ENCODE measurements around the gene SSBP3.
A peak's percentile ranks its signal among the peaks of the same experiment; 100 is the strongest.

SSBP3 gene

GRCh38 chr1:54407404-54408146 is 1.4 kb upstream of the SSBP3 start:
- peak overlapping the region; percentile 90 for H3K27ac ChIP-seq
- peak overlapping the region; percentile 43 for H3K9ac ChIP-seq (ENCODE audit: insufficient read length)
- peak; percentile 95 for DNase-seq (ENCODE audit: low read depth, low spot score)
- TF ChIP-seq FOXP2 (optimal IDR thresholded peaks at IDR 0.05; ENCODE audit: control extremely low read depth, extremely low read length, insufficient read depth) (peak; percentile 88), EZH2 (IDR thresholded peaks at IDR 0.05) (no peak), POLR2AphosphoS5 (IDR thresholded peaks at IDR 0.05; ENCODE audit: borderline replicate concordance, low read depth, low read length) (peak; percentile 63)
- peaks cover 17% of the 10 kb centered on the region for H3K36me3 ChIP-seq (ENCODE audit: insufficient read depth, low read length)
- peak overlapping the region; percentile 86 for H3K4me3 ChIP-seq
- no peaks in the 10 kb centered on the region for H3K9me3 ChIP-seq (ENCODE audit: low read depth, low read length)

GRCh38 chr1:54407154-54407403 is 885 bp upstream of the SSBP3 start:
- Histone ChIP-seq H3K9ac (ENCODE audit: insufficient read length) (peak overlapping the region; percentile 43), H3K9me3 (ENCODE audit: low read depth, low read length) (no peaks in the 10 kb centered on the region), H3K36me3 (ENCODE audit: insufficient read depth, low read length) (peaks cover 22% of the 10 kb centered on the region), H3K27ac (peak overlapping the region; percentile 90), H3K4me3 (peak overlapping the region; percentile 86)
- TF ChIP-seq FOXP2 (optimal IDR thresholded peaks at IDR 0.05; ENCODE audit: control extremely low read depth, extremely low read length, insufficient read depth) (no peak), EZH2 (IDR thresholded peaks at IDR 0.05) (no peak), POLR2AphosphoS5 (IDR thresholded peaks at IDR 0.05; ENCODE audit: borderline replicate concordance, low read depth, low read length) (no peak)
- DNase-seq (ENCODE audit: low read depth, low spot score) = no peak

- no peak overlapping the region for H3K9ac ChIP-seq (ENCODE audit: insufficient read length)
- no peak overlapping the region for H3K27ac ChIP-seq
- peaks cover 34% of the 10 kb centered on the region for H3K36me3 ChIP-seq (ENCODE audit: insufficient read depth, low read length)
- H3K4me3 ChIP-seq = peak overlapping the region; percentile 76
- no peaks in the 10 kb centered on the region for H3K9me3 ChIP-seq (ENCODE audit: low read depth, low read length)
- TF ChIP-seq POLR2AphosphoS5 (IDR thresholded peaks at IDR 0.05; ENCODE audit: borderline replicate concordance, low read depth, low read length) (no peak), FOXP2 (optimal IDR thresholded peaks at IDR 0.05; ENCODE audit: control extremely low read depth, extremely low read length, insufficient read depth) (no peak)
- no peak for DNase-seq (ENCODE audit: low read depth, low spot score)
These were observed 298 bp downstream of the SSBP3 start for GRCh38 chr1:54405898-54406293.

GRCh38 chr1:54404939-54405897 is 976 bp downstream of the SSBP3 start:
- TF ChIP-seq FOXP2 (optimal IDR thresholded peaks at IDR 0.05; ENCODE audit: control extremely low read depth, extremely low read length, insufficient read depth) (no peak), POLR2AphosphoS5 (IDR thresholded peaks at IDR 0.05; ENCODE audit: borderline replicate concordance, low read depth, low read length) (no peak), EZH2 (IDR thresholded peaks at IDR 0.05) (no peak)
- Histone ChIP-seq H3K4me3 (peak overlapping the region; percentile 93), H3K36me3 (ENCODE audit: insufficient read depth, low read length) (peaks cover 40% of the 10 kb centered on the region), H3K9ac (ENCODE audit: insufficient read length) (peak overlapping the region; percentile 84), H3K9me3 (ENCODE audit: low read depth, low read length) (no peaks in the 10 kb centered on the region), H3K27ac (no peak overlapping the region)
- DNase-seq (ENCODE audit: low read depth, low spot score) = no peak

GRCh38 chr1:54404263-54404662 is 1.9 kb downstream of the SSBP3 start:
- H3K27ac ChIP-seq = no peak overlapping the region
- H3K4me3 ChIP-seq = peak overlapping the region; percentile 93
- H3K9ac ChIP-seq (ENCODE audit: insufficient read length) = peak overlapping the region; percentile 13
- no peak for DNase-seq (ENCODE audit: low read depth, low spot score)
- TF ChIP-seq EZH2 (IDR thresholded peaks at IDR 0.05) (no peak), POLR2AphosphoS5 (IDR thresholded peaks at IDR 0.05; ENCODE audit: borderline replicate concordance, low read depth, low read length) (no peak), FOXP2 (optimal IDR thresholded peaks at IDR 0.05; ENCODE audit: control extremely low read depth, extremely low read length, insufficient read depth) (no peak)
- peaks cover 50% of the 10 kb centered on the region for H3K36me3 ChIP-seq (ENCODE audit: insufficient read depth, low read length)
- H3K9me3 ChIP-seq (ENCODE audit: low read depth, low read length) = no peaks in the 10 kb centered on the region

GRCh38 chr1:54403808-54404261 is 2.4 kb downstream of the SSBP3 start:
- H3K36me3 ChIP-seq (ENCODE audit: insufficient read depth, low read length) = peaks cover 54% of the 10 kb centered on the region
- TF ChIP-seq POLR2AphosphoS5 (IDR thresholded peaks at IDR 0.05; ENCODE audit: borderline replicate concordance, low read depth, low read length) (no peak), FOXP2 (optimal IDR thresholded peaks at IDR 0.05; ENCODE audit: control extremely low read depth, extremely low read length, insufficient read depth) (no peak), EZH2 (IDR thresholded peaks at IDR 0.05) (no peak)

GRCh38 chr1:54403405-54403804 is 2.8 kb downstream of the SSBP3 start:
- Histone ChIP-seq H3K4me3 (peak overlapping the region; percentile 93), H3K9ac (ENCODE audit: insufficient read length) (peak overlapping the region; percentile 13), H3K27ac (no peak overlapping the region; the same call in 1 of the 2 replicates), H3K36me3 (ENCODE audit: insufficient read depth, low read length) (peaks cover 59% of the 10 kb centered on the region), H3K9me3 (ENCODE audit: low read depth, low read length) (no peaks in the 10 kb centered on the region)
- TF ChIP-seq EZH2 (IDR thresholded peaks at IDR 0.05) (no peak), POLR2AphosphoS5 (IDR thresholded peaks at IDR 0.05; ENCODE audit: borderline replicate concordance, low read depth, low read length) (no peak), FOXP2 (optimal IDR thresholded peaks at IDR 0.05; ENCODE audit: control extremely low read depth, extremely low read length, insufficient read depth) (no peak)
- no peak for DNase-seq (ENCODE audit: low read depth, low spot score)

More at GRCh38 chr1:54403808-54404261, 2.4 kb downstream of the SSBP3 start:
- DNase-seq (ENCODE audit: low read depth, low spot score) = no peak
- H3K9ac ChIP-seq (ENCODE audit: insufficient read length) = peak overlapping the region; percentile 13
- no peak overlapping the region; the same call in 1 of the 2 replicates for H3K27ac ChIP-seq
- peak overlapping the region; percentile 93 for H3K4me3 ChIP-seq
- H3K9me3 ChIP-seq (ENCODE audit: low read depth, low read length) = no peaks in the 10 kb centered on the region

GRCh38 chr1:54402896-54403295 is 3.3 kb downstream of the SSBP3 start:
- H3K36me3 ChIP-seq (ENCODE audit: insufficient read depth, low read length) = peaks cover 64% of the 10 kb centered on the region
- no peak overlapping the region for H3K27ac ChIP-seq
- TF ChIP-seq POLR2AphosphoS5 (IDR thresholded peaks at IDR 0.05; ENCODE audit: borderline replicate concordance, low read depth, low read length) (no peak), EZH2 (IDR thresholded peaks at IDR 0.05) (no peak), FOXP2 (optimal IDR thresholded peaks at IDR 0.05; ENCODE audit: control extremely low read depth, extremely low read length, insufficient read depth) (no peak)
- H3K9me3 ChIP-seq (ENCODE audit: low read depth, low read length) = no peaks in the 10 kb centered on the region
- no peak overlapping the region for H3K9ac ChIP-seq (ENCODE audit: insufficient read length)
- H3K4me3 ChIP-seq = no peak overlapping the region
- DNase-seq (ENCODE audit: low read depth, low spot score) = no peak
